ENCODE measurements around the gene ADAMTS14.

GRCh38 chr10:70804421-70804808, 132.1 kb downstream of the ADAMTS14 start:
- TF ChIP-seq POLR2AphosphoS5 (IDR thresholded peaks at IDR 0.05; ENCODE audit: low read depth, low read length): no peak
- TF ChIP-seq POLR2A (IDR thresholded peaks at IDR 0.05; ENCODE audit: low read depth, low read length): no peak

Measured in GM12892 (cell line).